Transverse colon (tissue), 4 donors: ENCODE data around the gene PVALEF.

Experiments
- EP300 ChIP-seq: sonication (generic); formaldehyde crosslinking; IDR thresholded peaks from one replicate; pipeline ENCODE4 v1.6.1; 2017; ENCODE audit warnings: antibody characterized with exemption, low read depth
- POLR2A ChIP-seq: fragments of 450-650 bp; IDR thresholded peaks from one replicate; pipeline ENCODE4 v1.6.1; 2016; ENCODE audit warnings: antibody characterized with exemption, mild to moderate bottlenecking, moderate library complexity
- POLR2AphosphoS5 ChIP-seq, 3 donors: sonication (generic); formaldehyde crosslinking; IDR thresholded peaks; one replicate each; pipeline ENCODE4 v1.6.1; 2016; ENCODE audit warnings: antibody characterized with exemption in 3 of 3
- TF ChIP-seq, protein P1 (sequence below), 5 experiments: fragments of 200-600 bp in 3 of 5; fragments of 450-650 bp in 2 of 5; sonication (generic) in 3 of 5; IDR thresholded peaks; 1 replicate in 2 of 5; 2 replicates in 3 of 5; pipeline ENCODE4 v1.5.1; 2016 to 2017; ENCODE audit warnings: antibody characterized with exemption in 5 of 5, inconsistent platforms in 3 of 5, mild to moderate bottlenecking in 2 of 5, moderate library complexity in 1 of 5

- TF ChIP-seq, protein P1, sequence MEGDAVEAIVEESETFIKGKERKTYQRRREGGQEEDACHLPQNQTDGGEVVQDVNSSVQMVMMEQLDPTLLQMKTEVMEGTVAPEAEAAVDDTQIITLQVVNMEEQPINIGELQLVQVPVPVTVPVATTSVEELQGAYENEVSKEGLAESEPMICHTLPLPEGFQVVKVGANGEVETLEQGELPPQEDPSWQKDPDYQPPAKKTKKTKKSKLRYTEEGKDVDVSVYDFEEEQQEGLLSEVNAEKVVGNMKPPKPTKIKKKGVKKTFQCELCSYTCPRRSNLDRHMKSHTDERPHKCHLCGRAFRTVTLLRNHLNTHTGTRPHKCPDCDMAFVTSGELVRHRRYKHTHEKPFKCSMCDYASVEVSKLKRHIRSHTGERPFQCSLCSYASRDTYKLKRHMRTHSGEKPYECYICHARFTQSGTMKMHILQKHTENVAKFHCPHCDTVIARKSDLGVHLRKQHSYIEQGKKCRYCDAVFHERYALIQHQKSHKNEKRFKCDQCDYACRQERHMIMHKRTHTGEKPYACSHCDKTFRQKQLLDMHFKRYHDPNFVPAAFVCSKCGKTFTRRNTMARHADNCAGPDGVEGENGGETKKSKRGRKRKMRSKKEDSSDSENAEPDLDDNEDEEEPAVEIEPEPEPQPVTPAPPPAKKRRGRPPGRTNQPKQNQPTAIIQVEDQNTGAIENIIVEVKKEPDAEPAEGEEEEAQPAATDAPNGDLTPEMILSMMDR (IDR thresholded peaks at IDR 0.05), result no peak
- TF ChIP-seq POLR2AphosphoS5 (IDR thresholded peaks at IDR 0.05), result no peak
- TF ChIP-seq POLR2A, result no peak
- TF ChIP-seq EP300, result no peak
Measured at GRCh38 chr17:81219476-81220180, 54.3 kb downstream of the PVALEF start.
